GM18502 (cell line): ENCODE results near the gene CELSR3.

Experiments
- ATAC-seq: cut with Tn5 transposase; IDR thresholded peaks from one replicate; pipeline ENCODE4 v1.9.1; 2021; ENCODE audit warnings: mild to moderate bottlenecking; ENCODE audit not compliant: unreplicated experiment, poor library complexity

Gene CELSR3

GRCh38 chr3:48636149-48636655 lies 26.5 kb downstream of the CELSR3 start:
- ATAC-seq: no peak

- peak; percentile 91 for ATAC-seq
Observed at GRCh38 chr3:48635222-48636021, 27.3 kb downstream of the CELSR3 start, which contains the start of gene SLC26A6. SLC26A6 (minus strand) TSS chr3:48635461; CDS start chr3:48635393, 68 bp downstream.

- peak; percentile 18 for ATAC-seq
Observed at GRCh38 chr3:48634661-48635221, 27.9 kb downstream of the CELSR3 start.

- no peak for ATAC-seq
Observed at GRCh38 chr3:48633743-48634142, 28.9 kb downstream of the CELSR3 start.

- no peak for ATAC-seq
Observed at GRCh38 chr3:48633256-48633655, 29.4 kb downstream of the CELSR3 start.

GRCh38 chr3:48631516-48632448 lies 30.9 kb downstream of the CELSR3 start:
- ATAC-seq: no peak

- no peak for ATAC-seq
Observed at GRCh38 chr3:48630833-48631232, 31.9 kb downstream of the CELSR3 start.

- ATAC-seq: no peak
Observed at GRCh38 chr3:48630407-48630806, 32.3 kb downstream of the CELSR3 start.

GRCh38 chr3:48629894-48630293 lies 32.8 kb downstream of the CELSR3 start:
- no peak for ATAC-seq

- ATAC-seq: no peak
Observed at GRCh38 chr3:48628277-48629017, 34.2 kb downstream of the CELSR3 start.

- no peak for ATAC-seq
Observed at GRCh38 chr3:48625600-48625999, 37.1 kb downstream of the CELSR3 start.

GRCh38 chr3:48624767-48625166 lies 37.9 kb downstream of the CELSR3 start:
- ATAC-seq: no peak

GRCh38 chr3:48623851-48624547 lies 38.7 kb downstream of the CELSR3 start:
- ATAC-seq: no peak

GRCh38 chr3:48621461-48621869 lies 41.2 kb downstream of the CELSR3 start, which contains the start of gene TMEM89:
TMEM89 (minus strand) TSS chr3:48621769; CDS start chr3:48621756, 13 bp downstream.
- no peak for ATAC-seq

- ATAC-seq: no peak
Observed at GRCh38 chr3:48619541-48620524, 42.9 kb downstream of the CELSR3 start.

GRCh38 chr3:48617559-48617958 lies 45.1 kb downstream of the CELSR3 start:
- ATAC-seq: no peak

- ATAC-seq: no peak
Observed at GRCh38 chr3:48614044-48614443, 48.6 kb downstream of the CELSR3 start.

GRCh38 chr3:48612309-48612708 lies 50.4 kb downstream of the CELSR3 start:
- no peak for ATAC-seq
